Measurements from ENCODE around the gene GFRA1.

Gene GFRA1

DNA sequence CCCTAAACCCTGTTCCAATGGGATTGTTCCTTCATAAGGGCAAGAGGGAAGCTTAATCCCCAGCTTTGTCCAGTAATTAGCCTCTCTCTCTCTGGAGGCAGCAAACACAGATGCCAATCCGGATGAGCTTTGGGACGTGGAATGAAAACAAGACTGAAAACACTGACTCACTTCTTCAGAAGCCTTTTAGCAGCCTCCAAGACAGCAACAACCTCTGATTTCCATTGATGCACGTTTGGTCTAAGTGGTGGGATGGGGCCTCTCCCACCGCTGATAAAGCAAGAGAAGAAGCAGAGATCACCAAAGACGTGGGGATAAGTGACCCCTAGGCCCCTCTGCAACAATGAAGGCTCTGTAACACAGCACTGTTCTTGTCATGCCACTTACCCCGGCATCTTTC is 5.8 kb upstream of the GFRA1 start:
- Histone ChIP-seq H2AFZ (ENCODE audit: low read depth) (no peak overlapping the region), H3K36me3 (ENCODE audit: insufficient read depth) (no peaks in the 10 kb centered on the region), H3K27ac (no peak overlapping the region), H4K20me1 (ENCODE audit: insufficient read depth) (no peaks in the 10 kb centered on the region), H3K9ac (no peak overlapping the region), H3K4me3 (IDR thresholded peaks at IDR 0.05; ENCODE audit: insufficient read depth, low read depth, low read length) (no peak overlapping the region), H3K4me2 (no peak overlapping the region), H3K27me3 (ENCODE audit: insufficient read depth, low read depth) (no peaks in the 10 kb centered on the region), H3K79me2 (ENCODE audit: insufficient read depth, low read depth) (no peaks in the 10 kb centered on the region), H3K4me1 (ENCODE audit: low read depth, poor library complexity, severe bottlenecking) (no peaks in the 10 kb centered on the region)
- TF ChIP-seq, protein P1, sequence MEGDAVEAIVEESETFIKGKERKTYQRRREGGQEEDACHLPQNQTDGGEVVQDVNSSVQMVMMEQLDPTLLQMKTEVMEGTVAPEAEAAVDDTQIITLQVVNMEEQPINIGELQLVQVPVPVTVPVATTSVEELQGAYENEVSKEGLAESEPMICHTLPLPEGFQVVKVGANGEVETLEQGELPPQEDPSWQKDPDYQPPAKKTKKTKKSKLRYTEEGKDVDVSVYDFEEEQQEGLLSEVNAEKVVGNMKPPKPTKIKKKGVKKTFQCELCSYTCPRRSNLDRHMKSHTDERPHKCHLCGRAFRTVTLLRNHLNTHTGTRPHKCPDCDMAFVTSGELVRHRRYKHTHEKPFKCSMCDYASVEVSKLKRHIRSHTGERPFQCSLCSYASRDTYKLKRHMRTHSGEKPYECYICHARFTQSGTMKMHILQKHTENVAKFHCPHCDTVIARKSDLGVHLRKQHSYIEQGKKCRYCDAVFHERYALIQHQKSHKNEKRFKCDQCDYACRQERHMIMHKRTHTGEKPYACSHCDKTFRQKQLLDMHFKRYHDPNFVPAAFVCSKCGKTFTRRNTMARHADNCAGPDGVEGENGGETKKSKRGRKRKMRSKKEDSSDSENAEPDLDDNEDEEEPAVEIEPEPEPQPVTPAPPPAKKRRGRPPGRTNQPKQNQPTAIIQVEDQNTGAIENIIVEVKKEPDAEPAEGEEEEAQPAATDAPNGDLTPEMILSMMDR (conservative IDR thresholded peaks at IDR 0.05; ENCODE audit: low read depth, low read length) = no peak

DNA sequence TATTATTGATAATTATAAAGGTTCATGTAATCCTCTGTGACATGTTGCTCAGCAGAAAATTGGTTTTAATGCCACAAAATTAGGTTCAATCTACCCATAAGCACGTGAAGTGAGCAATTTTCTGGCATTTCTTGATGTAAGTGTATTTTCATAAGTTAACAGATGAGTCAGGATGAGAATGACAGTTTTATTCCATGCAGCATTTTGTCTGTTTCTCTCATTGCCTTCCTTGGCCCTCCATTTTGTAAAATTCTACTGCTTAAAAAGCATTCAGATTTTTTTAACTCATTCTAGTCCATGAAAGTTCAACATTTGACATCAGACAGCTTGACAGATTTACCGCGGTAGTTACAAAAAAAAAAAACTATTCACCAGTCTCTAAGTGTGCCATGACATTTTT is 4.0 kb upstream of the GFRA1 start:
- no peak overlapping the region for H3K4me3 ChIP-seq (IDR thresholded peaks at IDR 0.05; ENCODE audit: insufficient read depth, low read depth, low read length)
- no peaks in the 10 kb centered on the region for H3K27me3 ChIP-seq (ENCODE audit: insufficient read depth, low read depth)
- H3K4me2 ChIP-seq = no peak overlapping the region
- no peak overlapping the region for H3K9ac ChIP-seq
- TF ChIP-seq, protein P1 (conservative IDR thresholded peaks at IDR 0.05; ENCODE audit: low read depth, low read length) = no peak
- no peaks in the 10 kb centered on the region for H3K79me2 ChIP-seq (ENCODE audit: insufficient read depth, low read depth)
- H3K27ac ChIP-seq = no peak overlapping the region
- no peaks in the 10 kb centered on the region for H4K20me1 ChIP-seq (ENCODE audit: insufficient read depth)
- H3K36me3 ChIP-seq (ENCODE audit: insufficient read depth) = no peaks in the 10 kb centered on the region
- no peak overlapping the region for H2AFZ ChIP-seq (ENCODE audit: low read depth)
- H3K4me1 ChIP-seq (ENCODE audit: low read depth, poor library complexity, severe bottlenecking) = no peaks in the 10 kb centered on the region

DNA sequence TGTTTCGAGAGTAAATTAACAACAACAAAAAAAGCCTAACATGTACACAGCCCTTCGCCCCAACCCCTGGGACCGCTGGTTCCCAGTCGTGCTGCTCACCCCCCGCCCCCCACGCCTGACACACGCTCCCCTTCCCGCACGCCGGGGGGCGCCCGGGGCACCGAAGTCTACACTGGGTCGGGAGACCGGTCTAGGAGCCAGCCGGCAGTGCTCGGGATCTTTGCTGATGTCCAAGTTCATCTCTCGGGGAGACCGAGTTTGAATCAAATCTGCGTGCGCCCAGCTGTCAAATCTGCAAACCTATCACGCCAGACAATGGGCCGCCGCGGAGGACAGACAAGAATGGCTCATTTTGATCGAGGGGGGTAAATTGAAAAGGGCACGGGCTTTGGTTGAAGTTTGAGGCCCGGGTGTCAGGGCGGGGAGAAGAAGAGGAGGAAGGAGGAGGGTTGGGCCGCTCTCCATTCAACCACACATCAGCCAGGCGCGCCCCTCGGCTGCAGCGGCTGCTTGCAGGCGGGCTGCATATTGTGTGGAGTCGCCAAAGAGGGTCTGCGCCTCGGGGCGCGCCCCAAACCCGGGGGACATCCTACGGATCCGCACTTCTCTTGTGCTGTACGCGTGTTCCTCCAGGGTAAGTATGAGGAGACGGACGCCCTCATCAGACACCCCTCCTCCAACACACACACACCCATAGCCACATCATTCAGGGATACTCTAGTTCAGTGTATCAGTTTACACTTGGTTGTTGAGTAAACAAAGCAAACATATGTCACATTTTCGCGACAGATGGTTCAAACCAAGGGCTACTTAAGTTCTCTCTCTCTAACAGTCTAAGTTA is 1.3 kb upstream of the GFRA1 start:
- no peaks in the 10 kb centered on the region for H4K20me1 ChIP-seq (ENCODE audit: insufficient read depth)
- H3K27me3 ChIP-seq (ENCODE audit: insufficient read depth, low read depth) = no peaks in the 10 kb centered on the region
- H3K27ac ChIP-seq = no peak overlapping the region
- H3K4me2 ChIP-seq = peak overlapping the region; percentile 73
- no peaks in the 10 kb centered on the region for H3K79me2 ChIP-seq (ENCODE audit: insufficient read depth, low read depth)
- TF ChIP-seq, protein P1 (conservative IDR thresholded peaks at IDR 0.05; ENCODE audit: low read depth, low read length) = no peak
- no peaks in the 10 kb centered on the region for H3K36me3 ChIP-seq (ENCODE audit: insufficient read depth)
- no peak overlapping the region for H3K4me3 ChIP-seq (IDR thresholded peaks at IDR 0.05; ENCODE audit: insufficient read depth, low read depth, low read length)
- peak overlapping the region; percentile 95; the same call in 1 of the 2 replicates for H2AFZ ChIP-seq (ENCODE audit: low read depth)
- H3K4me1 ChIP-seq (ENCODE audit: low read depth, poor library complexity, severe bottlenecking) = no peaks in the 10 kb centered on the region
- no peak overlapping the region; the same call in 1 of the 2 replicates for H3K9ac ChIP-seq

DNA sequence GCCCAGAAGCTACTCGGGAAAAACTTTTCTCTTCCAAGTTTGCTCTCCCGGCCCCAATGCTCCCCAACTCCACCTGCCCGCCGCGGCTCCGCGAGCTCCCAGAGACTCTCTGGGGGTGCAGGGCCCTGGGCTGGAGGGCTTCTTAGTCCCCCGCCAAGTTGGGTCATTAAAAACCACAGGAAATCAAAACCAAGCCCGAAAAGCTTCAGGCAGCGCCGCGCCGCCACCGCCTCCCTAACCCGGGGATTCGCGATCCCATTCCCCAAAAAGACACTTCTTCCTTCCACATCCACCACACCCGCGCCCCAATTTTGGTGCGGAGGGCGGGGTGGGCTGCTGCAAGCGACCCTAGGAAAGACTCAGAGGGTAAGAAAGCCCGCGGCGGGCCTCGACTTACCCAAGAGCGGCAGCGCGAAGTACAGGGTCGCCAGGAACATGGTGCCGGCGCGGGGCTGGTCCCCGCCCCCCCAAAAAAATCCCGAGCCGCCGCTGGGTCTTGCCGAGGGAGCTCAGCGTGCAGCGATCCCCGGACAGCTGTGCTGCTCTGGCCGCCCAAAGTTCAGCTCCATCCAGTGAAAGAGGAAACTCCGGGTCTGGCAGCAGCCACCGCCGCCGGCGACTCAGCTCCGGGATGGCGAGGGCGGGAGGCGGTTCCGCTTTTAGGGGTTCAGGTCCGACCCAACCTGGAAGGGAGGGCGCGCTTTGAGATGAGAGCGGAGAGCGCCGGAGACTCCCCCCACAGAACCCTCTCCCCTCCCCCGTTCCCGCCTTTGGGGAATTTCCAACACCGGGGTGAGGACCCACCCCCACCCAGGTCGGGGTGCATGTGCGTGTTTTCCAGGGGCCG is 1.2 kb downstream of the GFRA1 start:
- Histone ChIP-seq H3K36me3 (ENCODE audit: insufficient read depth) (no peaks in the 10 kb centered on the region), H3K4me3 (IDR thresholded peaks at IDR 0.05; ENCODE audit: insufficient read depth, low read depth, low read length) (no peak overlapping the region), H3K27ac (no peak overlapping the region), H2AFZ (ENCODE audit: low read depth) (peak overlapping the region; percentile 95), H3K4me2 (peak overlapping the region; percentile 73; the same call in 1 of the 2 replicates), H3K4me1 (ENCODE audit: low read depth, poor library complexity, severe bottlenecking) (no peaks in the 10 kb centered on the region), H3K9ac (peak overlapping the region; percentile 76; the same call in 1 of the 2 replicates), H3K27me3 (ENCODE audit: insufficient read depth, low read depth) (no peaks in the 10 kb centered on the region), H3K79me2 (ENCODE audit: insufficient read depth, low read depth) (no peaks in the 10 kb centered on the region), H4K20me1 (ENCODE audit: insufficient read depth) (no peaks in the 10 kb centered on the region)
- TF ChIP-seq, protein P1 (conservative IDR thresholded peaks at IDR 0.05; ENCODE audit: low read depth, low read length) = no peak

All from KMS-11 (cell line).